Epithelial cell of proximal tubule (primary cell): ENCODE data around the gene IKZF1. TPM values are rescaled to one million over a fixed set of nuclear protein-coding genes. Genes with fewer than 3 reads are reported as not detected.

Experiments
- DNase-seq: peaks from one replicate; pipeline ENCODE4 v3.0.0-alpha.2; 2011; ENCODE audit warnings: low read depth
- H3K4me3 ChIP-seq: 2 replicates; pipeline ENCODE4 v1.5.1; 2011; ENCODE audit warnings: low read depth, mild to moderate bottlenecking, low read length
- total RNA-seq: library from RNA; depleted of rRNA; stranded (reverse); fragments of >200 nt; gene quantifications from 2 replicates; pipeline ENCODE4 v1.2.3, GENCODE V29; 2015
- TF ChIP-seq, protein P1 (sequence below): conservative IDR thresholded peaks from 2 replicates; pipeline ENCODE4 v1.5.1; 2012; ENCODE audit warnings: low read depth, mild to moderate bottlenecking, low read length

Gene IKZF1
- total RNA-seq, 1 donor from 2014 or later = not detected

DNA sequence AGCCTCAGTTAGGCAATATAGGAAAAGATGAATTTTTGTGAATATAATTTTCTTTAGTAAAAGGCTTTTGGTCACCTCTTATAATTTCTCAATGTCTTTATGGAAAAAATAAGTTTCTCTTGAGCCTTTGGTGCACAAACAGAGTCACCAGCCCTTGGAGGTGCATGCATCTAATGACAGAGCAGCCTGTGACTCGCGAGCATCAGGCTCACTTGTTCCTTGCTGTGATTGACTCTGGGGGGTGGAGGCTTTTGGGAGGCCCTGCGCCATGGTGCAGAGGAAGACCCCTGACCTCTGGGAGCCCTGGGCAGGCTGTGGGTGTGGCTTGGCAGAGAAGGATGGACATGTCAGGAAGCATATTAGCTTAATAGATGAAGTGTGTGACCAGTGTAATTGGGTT lies 85.4 kb downstream of the IKZF1 start:
- TF ChIP-seq, protein P1, sequence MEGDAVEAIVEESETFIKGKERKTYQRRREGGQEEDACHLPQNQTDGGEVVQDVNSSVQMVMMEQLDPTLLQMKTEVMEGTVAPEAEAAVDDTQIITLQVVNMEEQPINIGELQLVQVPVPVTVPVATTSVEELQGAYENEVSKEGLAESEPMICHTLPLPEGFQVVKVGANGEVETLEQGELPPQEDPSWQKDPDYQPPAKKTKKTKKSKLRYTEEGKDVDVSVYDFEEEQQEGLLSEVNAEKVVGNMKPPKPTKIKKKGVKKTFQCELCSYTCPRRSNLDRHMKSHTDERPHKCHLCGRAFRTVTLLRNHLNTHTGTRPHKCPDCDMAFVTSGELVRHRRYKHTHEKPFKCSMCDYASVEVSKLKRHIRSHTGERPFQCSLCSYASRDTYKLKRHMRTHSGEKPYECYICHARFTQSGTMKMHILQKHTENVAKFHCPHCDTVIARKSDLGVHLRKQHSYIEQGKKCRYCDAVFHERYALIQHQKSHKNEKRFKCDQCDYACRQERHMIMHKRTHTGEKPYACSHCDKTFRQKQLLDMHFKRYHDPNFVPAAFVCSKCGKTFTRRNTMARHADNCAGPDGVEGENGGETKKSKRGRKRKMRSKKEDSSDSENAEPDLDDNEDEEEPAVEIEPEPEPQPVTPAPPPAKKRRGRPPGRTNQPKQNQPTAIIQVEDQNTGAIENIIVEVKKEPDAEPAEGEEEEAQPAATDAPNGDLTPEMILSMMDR = no peak
- no peak for DNase-seq
- H3K4me3 ChIP-seq = no peak overlapping the region

DNA sequence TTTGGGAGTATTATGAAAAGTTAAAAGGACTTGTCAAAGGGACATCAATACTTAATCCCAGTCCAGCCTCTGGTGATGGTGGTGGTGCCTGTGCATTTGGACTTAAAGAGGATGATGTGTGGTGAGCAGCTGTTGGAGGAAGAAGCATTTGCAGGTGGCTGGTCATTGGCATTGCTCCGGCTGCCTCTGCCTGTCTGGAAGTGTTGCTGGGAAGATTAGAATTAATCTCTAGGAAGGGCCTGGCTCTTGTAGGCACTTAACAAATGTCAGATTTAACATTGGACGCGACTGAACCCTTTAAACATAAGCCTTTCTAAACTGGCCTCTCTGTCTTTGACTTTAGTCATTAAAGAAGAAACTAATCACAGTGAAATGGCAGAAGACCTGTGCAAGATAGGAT lies 86.9 kb downstream of the IKZF1 start:
- TF ChIP-seq, protein P1 = no peak

DNA sequence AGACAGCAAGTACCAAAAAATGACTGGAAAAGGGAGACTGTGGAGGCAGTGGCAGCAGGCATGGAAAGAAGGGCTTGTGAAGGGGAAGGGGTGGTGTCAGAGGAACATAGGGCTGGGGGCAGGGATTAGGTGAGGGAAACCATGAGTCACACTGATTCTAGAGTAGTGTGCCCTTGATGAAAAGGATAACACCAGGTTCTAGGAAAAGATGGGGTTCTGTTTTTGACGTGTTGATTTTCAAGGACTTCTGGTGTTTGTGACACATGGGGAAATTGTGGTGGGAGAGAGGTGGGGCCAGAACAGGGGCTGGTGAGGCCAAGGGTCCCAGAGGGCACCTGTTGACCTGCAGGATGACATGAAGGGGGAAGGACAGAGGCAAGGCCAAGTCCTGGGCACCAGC lies 88.6 kb downstream of the IKZF1 start:
- TF ChIP-seq, protein P1 = no peak
- DNase-seq = no peak
- no peak overlapping the region for H3K4me3 ChIP-seq

More for the DNA sequence above, 86.9 kb downstream of the IKZF1 start:
- H3K4me3 ChIP-seq = no peak overlapping the region
- no peak for DNase-seq

DNA sequence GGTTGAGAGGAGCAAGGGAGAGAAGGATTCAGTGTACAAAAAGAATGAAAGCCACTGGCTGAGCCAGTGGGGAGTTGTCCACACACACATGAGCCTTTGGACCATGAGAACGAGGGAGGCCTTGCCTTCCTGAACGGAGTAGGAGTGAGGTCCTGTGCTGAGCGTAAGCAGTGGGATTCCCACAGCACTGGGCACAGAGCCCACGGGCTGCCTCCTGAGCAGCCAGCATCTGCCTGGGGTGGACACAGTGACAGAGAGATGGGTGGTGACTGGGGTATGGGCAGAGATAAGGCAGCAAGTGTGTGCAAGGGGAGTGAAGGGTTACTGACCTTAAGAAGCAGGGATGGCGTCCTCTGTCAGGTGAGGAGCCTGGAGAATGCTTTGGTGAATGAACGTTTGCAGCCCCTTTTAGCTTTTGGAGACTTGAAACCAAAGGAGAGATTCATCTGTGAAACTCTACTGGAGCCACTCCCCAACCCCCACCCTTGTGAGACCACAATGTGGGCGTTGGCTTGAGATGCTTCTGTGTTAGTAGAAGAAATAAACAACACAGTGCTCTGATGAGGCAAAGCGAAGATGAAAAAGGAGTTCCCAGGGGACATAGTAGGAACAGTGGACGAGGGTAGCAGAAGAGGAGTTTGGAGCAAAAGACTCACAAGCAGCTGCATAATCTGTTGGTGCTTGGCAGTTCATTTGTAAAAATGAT lies 89.2 kb downstream of the IKZF1 start:
- DNase-seq = no peak
- TF ChIP-seq, protein P1 = no peak

DNA sequence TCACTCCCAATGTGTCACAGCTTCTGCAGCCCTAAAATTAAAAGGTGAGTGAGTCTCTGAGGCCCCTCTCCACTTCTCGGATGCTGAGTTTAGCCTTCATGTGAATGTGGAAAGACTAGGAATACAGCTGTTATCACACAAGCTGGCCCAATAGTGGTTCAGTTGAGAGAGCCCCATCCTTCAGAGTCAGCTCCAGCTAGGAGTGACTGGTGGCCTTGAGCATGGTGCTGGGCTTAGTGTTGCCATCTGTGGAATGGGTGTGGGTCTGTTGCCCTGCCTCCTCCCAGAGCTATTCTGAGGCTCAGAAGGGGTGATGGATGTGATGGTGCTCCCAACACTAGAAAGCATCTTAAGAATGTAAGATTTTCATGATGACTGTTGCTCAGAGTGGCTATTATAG lies 89.8 kb downstream of the IKZF1 start:
- TF ChIP-seq, protein P1 = no peak
- no peak for DNase-seq
- no peak overlapping the region for H3K4me3 ChIP-seq

More for the DNA sequence above, 89.2 kb downstream of the IKZF1 start:
- no peak overlapping the region for H3K4me3 ChIP-seq

DNA sequence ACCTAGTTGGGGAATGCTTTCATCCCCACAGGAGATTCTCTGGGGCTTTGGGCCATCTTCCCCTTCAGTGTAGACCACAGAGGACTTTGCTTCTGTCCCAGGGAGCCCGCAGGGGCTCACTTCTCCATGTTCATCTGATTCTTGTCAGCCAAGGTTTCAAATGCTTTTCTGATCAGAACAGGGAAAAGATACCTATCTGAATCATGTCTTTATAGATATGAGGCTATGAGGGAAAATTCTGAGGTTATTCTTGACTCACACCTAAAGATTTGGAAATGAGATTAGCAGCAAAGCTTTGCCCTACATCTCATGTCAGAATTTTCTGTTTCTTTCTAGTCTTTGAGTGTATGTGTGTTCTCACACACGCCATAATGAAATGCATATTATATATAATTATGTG lies 92.3 kb downstream of the IKZF1 start:
- DNase-seq = no peak
- no peak overlapping the region for H3K4me3 ChIP-seq

More for the DNA sequence above, 92.3 kb downstream of the IKZF1 start:
- TF ChIP-seq, protein P1 = no peak
